ENCODE results near the gene MTREX. TPM values are rescaled to one million over a fixed set of nuclear protein-coding genes. Genes with fewer than 3 reads are reported as not detected.

The MTREX gene
- polyA plus RNA-seq, 4 donors: 21.1 to 58.1 (median 37.4) TPM

DNA sequence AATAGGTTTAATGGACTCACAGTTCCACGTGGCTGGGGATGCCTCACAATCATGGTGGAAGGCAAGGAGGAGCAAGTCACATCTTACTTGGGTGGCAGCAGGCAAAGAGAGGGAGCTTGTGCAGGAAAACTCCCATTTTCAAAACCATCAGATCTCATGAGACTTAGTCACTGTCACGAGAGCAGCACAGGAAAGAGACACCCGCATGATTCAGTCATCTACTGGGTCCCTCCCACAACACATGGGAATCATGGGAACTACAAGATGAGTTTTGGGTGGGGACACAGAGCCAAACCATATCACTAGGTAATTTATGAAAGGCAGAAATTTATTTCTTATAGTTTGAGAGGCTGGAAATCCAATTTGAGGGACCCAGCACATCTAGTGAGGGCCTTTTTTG, 40.0 kb downstream of the MTREX start:
- FAIRE-seq (no peak), DNase-seq (no peak)
- Histone ChIP-seq H3K4me1 (ENCODE audit: control insufficient read depth in 3 of 3, insufficient read depth in 2 of 3, low read depth in 1 of 3, low read length in 2 of 3) (no peaks in the 10 kb centered on the region), H3K9me3 (ENCODE audit: control insufficient read depth in 2 of 2, insufficient read depth in 1 of 2, low read depth in 1 of 2, low read length in 1 of 2) (no peaks in the 10 kb centered on the region), H3K27me3 (ENCODE audit: control insufficient read depth in 3 of 3, insufficient read depth in 3 of 3, low read length in 3 of 3) (no peaks in the 10 kb centered on the region), H3K4me3 (ENCODE audit: low read depth in 1 of 3, low read length in 3 of 3) (no peak overlapping the region), H3K36me3 (ENCODE audit: control insufficient read depth in 3 of 3, insufficient read depth in 2 of 3, low read depth in 1 of 3, low read length in 3 of 3) (peaks cover 5 to 21% (median 9%) of the 10 kb centered on the region in 3 donors), H3K27ac (ENCODE audit: low read depth in 1 of 3, low read length in 2 of 3) (no peak overlapping the region)
- 89 to 95% (median 95%) methylated on average over 3 of the region's 3 CpGs for WGBS, 3 donors

DNA sequence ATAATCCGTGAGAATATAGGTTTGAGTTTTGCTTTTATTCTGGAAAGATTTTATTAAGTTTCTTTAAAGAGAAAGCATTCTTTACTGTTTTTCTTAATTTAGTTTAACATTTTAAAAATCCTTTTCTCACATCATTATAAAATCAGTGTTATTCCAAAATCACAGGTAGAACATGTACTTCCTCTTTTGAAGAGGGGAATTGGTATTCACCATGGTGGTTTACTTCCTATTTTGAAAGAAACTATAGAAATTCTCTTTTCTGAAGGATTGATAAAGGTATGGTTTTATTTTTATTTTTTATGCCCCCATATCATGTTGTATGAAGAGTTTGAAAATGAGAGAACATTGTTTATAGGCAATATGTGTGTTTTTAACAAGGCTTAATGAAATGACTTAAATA, 43.0 kb downstream of the MTREX start:
- 97 to 100% (median 98%) methylated on average over 1 of the region's 1 CpG for WGBS, 3 donors
- Histone ChIP-seq H3K27me3 (ENCODE audit: control insufficient read depth in 3 of 3, insufficient read depth in 3 of 3, low read length in 3 of 3) (no peaks in the 10 kb centered on the region), H3K36me3 (ENCODE audit: control insufficient read depth in 3 of 3, insufficient read depth in 2 of 3, low read depth in 1 of 3, low read length in 3 of 3) (peaks cover 9 to 36% (median 14%) of the 10 kb centered on the region in 3 donors), H3K9me3 (ENCODE audit: control insufficient read depth in 2 of 2, insufficient read depth in 1 of 2, low read depth in 1 of 2, low read length in 1 of 2) (no peaks in the 10 kb centered on the region), H3K4me3 (ENCODE audit: low read depth in 1 of 3, low read length in 3 of 3) (no peak overlapping the region), H3K27ac (ENCODE audit: low read depth in 1 of 3, low read length in 2 of 3) (no peak overlapping the region), H3K4me1 (ENCODE audit: control insufficient read depth in 3 of 3, insufficient read depth in 2 of 3, low read depth in 1 of 3, low read length in 2 of 3) (no peaks in the 10 kb centered on the region)
- FAIRE-seq: no peak
- DNase-seq: no peak

DNA sequence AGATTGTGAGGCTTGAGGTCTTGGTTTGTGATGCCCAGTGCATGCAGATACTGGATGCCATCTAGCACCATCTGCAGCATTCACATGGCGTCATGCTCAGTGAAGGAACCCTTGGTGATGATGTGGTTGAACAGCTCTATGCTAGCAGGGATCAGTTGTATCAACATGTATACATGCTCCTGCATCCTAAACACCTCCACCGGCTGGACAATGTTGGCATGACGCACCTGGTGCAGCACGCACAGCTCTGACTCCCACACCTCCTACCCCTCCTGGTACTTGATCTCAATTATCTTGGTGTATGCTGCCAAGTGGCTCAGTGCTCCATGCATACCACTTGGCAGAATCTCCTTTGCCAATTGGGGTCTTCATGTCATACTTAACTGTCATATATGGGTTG, 49.1 kb downstream of the MTREX start:
- Histone ChIP-seq H3K4me3 (ENCODE audit: low read depth in 1 of 3, low read length in 3 of 3) (no peak overlapping the region), H3K4me1 (ENCODE audit: control insufficient read depth in 3 of 3, insufficient read depth in 2 of 3, low read depth in 1 of 3, low read length in 2 of 3) (no peaks in the 10 kb centered on the region), H3K9me3 (ENCODE audit: control insufficient read depth in 2 of 2, insufficient read depth in 1 of 2, low read depth in 1 of 2, low read length in 1 of 2) (no peaks in the 10 kb centered on the region), H3K27ac (ENCODE audit: low read depth in 1 of 3, low read length in 2 of 3) (no peak overlapping the region), H3K36me3 (ENCODE audit: control insufficient read depth in 3 of 3, insufficient read depth in 2 of 3, low read depth in 1 of 3, low read length in 3 of 3) (peaks cover 9 to 40% (median 13%) of the 10 kb centered on the region in 3 donors), H3K27me3 (ENCODE audit: control insufficient read depth in 3 of 3, insufficient read depth in 3 of 3, low read length in 3 of 3) (no peaks in the 10 kb centered on the region)
- WGBS, 3 donors: 97 to 98% (median 97%) methylated on average over 4 of the region's 4 CpGs
- FAIRE-seq (no peak), DNase-seq (no peak)

DNA sequence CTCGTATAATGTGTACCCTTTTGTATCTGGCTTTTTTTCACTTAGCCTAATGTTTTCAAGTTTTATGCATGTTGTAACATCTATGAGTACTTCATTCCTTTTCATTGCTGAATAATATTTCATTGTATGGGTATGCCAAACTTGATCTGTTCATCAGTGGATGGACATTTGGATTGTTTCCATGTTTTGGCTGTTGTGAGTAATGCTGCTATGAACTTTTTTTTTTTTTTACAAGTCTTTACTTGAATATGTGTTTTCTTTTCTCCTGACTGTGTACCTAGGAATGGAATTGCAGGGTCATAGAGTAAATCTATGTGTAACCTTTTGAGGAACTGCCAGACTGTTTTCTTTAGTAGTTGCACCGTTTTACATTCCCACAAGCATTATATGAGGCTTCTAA, 52.4 kb downstream of the MTREX start:
- H3K36me3 ChIP-seq (ENCODE audit: control insufficient read depth in 3 of 3, insufficient read depth in 2 of 3, low read depth in 1 of 3, low read length in 3 of 3): peaks cover 4 to 33% (median 10%) of the 10 kb centered on the region in 3 donors
- no peaks in the 10 kb centered on the region for H3K27me3 ChIP-seq (ENCODE audit: control insufficient read depth in 3 of 3, insufficient read depth in 3 of 3, low read length in 3 of 3)
- no peak for FAIRE-seq
- H3K27ac ChIP-seq (ENCODE audit: low read depth in 1 of 3, low read length in 2 of 3): no peak overlapping the region
- no peaks in the 10 kb centered on the region for H3K9me3 ChIP-seq (ENCODE audit: control insufficient read depth in 2 of 2, insufficient read depth in 1 of 2, low read depth in 1 of 2, low read length in 1 of 2)
- H3K4me1 ChIP-seq (ENCODE audit: control insufficient read depth in 3 of 3, insufficient read depth in 2 of 3, low read depth in 1 of 3, low read length in 2 of 3): no peaks in the 10 kb centered on the region
- no peak overlapping the region for H3K4me3 ChIP-seq (ENCODE audit: low read depth in 1 of 3, low read length in 3 of 3)
- 95 to 97% (median 96%) methylated on average over 2 of the region's 2 CpGs for WGBS, 3 donors
- no peak for DNase-seq

DNA sequence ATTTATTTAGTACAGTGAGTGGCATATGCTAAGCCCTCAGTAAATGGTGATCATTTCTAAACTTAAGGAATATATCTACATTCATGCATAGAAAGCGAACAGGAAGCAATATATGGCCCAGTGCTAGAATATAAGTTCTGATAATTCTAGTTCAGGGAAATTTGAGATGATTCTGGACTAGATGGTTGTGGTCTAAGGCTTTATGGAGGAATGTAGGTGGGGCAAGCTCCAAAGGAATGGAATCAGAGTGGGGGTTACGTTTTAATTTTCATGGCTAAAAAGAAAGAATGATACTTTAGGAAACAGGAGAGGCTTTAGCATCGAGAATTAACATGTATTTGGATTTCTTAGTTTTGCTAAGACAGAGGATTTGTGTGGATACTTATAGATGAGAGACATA, 56.1 kb downstream of the MTREX start:
- no peak for DNase-seq
- Histone ChIP-seq H3K4me1 (ENCODE audit: control insufficient read depth in 3 of 3, insufficient read depth in 2 of 3, low read depth in 1 of 3, low read length in 2 of 3) (no peaks in the 10 kb centered on the region), H3K36me3 (ENCODE audit: control insufficient read depth in 3 of 3, insufficient read depth in 2 of 3, low read depth in 1 of 3, low read length in 3 of 3) (peaks cover 1 to 23% (median 4%) of the 10 kb centered on the region in 3 donors), H3K9me3 (ENCODE audit: control insufficient read depth in 2 of 2, insufficient read depth in 1 of 2, low read depth in 1 of 2, low read length in 1 of 2) (no peaks in the 10 kb centered on the region), H3K27me3 (ENCODE audit: control insufficient read depth in 3 of 3, insufficient read depth in 3 of 3, low read length in 3 of 3) (no peaks in the 10 kb centered on the region), H3K4me3 (ENCODE audit: low read depth in 1 of 3, low read length in 3 of 3) (no peak overlapping the region), H3K27ac (ENCODE audit: low read depth in 1 of 3, low read length in 2 of 3) (no peak overlapping the region)
- FAIRE-seq: no peak
- WGBS, 3 donors: 91 to 95% (median 93%) methylated on average over 3 of the region's 3 CpGs

DNA sequence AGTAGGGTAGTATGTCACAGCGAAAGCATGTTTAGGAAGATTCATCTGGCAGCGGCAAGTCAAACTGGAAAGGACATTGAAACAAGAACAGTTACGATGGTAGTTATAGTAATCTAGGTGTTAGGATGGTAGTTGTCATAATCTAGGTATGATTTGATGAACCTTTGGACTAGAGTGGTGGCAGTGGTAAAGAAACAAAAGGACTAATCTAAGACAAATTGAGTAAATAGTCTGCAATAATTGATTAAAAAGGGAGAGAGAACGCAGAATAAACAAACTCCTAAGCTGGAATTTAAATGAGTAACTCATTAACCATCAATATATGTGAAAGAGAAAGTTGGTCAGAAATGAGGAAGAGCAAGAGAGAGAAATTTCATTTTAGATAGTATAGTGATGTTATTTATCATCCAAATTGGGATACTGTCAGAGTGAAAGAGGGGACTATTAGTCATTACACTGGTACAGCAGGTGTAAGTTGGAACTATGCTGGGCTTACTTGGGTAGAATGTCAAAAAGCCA, 56.8 kb downstream of the MTREX start:
- no peak overlapping the region for H3K4me3 ChIP-seq (ENCODE audit: low read depth in 1 of 3, low read length in 3 of 3)
- peak overlapping the region in 1 of 3 donors; percentile 41 for H3K27ac ChIP-seq (ENCODE audit: low read depth in 1 of 3, low read length in 2 of 3)
- FAIRE-seq (no peak), DNase-seq (peak in 1 of 2 donors; percentile 72)
- no peaks in the 10 kb centered on the region for H3K4me1 ChIP-seq (ENCODE audit: control insufficient read depth in 3 of 3, insufficient read depth in 2 of 3, low read depth in 1 of 3, low read length in 2 of 3)
- no peaks in the 10 kb centered on the region for H3K9me3 ChIP-seq (ENCODE audit: control insufficient read depth in 2 of 2, insufficient read depth in 1 of 2, low read depth in 1 of 2, low read length in 1 of 2)
- H3K27me3 ChIP-seq (ENCODE audit: control insufficient read depth in 3 of 3, insufficient read depth in 3 of 3, low read length in 3 of 3): no peaks in the 10 kb centered on the region
- 21 to 61% (median 35%) methylated on average over 4 of the region's 4 CpGs for WGBS, 3 donors
- peaks cover 0 to 23% (median 2%) of the 10 kb centered on the region in 3 donors for H3K36me3 ChIP-seq (ENCODE audit: control insufficient read depth in 3 of 3, insufficient read depth in 2 of 3, low read depth in 1 of 3, low read length in 3 of 3)

DNA sequence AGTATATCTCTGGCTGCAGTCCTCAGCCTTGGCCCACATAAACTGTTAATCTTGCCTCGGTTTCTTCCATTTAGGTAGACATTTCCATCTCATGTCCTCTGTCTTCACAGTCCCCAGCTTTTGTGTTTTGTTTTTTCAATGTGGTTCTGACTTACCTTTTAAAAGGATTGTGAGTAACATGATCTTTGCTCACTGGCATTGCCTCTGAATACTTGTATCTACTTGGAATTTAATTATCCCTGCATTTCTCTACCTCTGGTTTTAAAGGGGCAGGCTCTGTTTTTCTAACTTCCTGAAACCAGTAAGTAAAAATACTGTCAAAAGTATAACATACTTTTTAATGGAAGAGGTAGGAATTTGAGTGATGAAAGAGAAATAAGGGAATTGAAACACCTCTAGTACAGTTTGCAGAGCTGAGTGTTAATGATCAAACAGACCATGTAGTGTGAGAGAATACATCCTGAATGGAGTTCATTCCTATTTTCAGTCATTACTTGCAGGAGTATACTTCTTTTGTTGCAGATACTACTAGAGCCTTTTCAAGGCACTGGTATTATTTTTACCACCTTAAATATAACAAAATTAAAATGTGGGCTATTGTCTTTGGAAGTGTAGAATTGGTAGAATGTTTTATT, 62.6 kb downstream of the MTREX start:
- no peaks in the 10 kb centered on the region for H3K4me1 ChIP-seq (ENCODE audit: control insufficient read depth in 3 of 3, insufficient read depth in 2 of 3, low read depth in 1 of 3, low read length in 2 of 3)
- peaks cover 0 to 12% of the 10 kb centered on the region in 2 donors for H3K9me3 ChIP-seq (ENCODE audit: control insufficient read depth in 2 of 2, insufficient read depth in 1 of 2, low read depth in 1 of 2, low read length in 1 of 2)
- H3K27me3 ChIP-seq (ENCODE audit: control insufficient read depth in 3 of 3, insufficient read depth in 3 of 3, low read length in 3 of 3): no peaks in the 10 kb centered on the region
- no peak overlapping the region for H3K4me3 ChIP-seq (ENCODE audit: low read depth in 1 of 3, low read length in 3 of 3)
- 79 to 85% (median 83%) methylated on average over 1 of the region's 1 CpG for WGBS, 3 donors
- H3K36me3 ChIP-seq (ENCODE audit: control insufficient read depth in 3 of 3, insufficient read depth in 2 of 3, low read depth in 1 of 3, low read length in 3 of 3): peaks cover 3 to 25% (median 5%) of the 10 kb centered on the region in 3 donors
- H3K27ac ChIP-seq (ENCODE audit: low read depth in 1 of 3, low read length in 2 of 3): peak overlapping the region in 2 of 3 donors; percentile 14 to 46
- no peak for FAIRE-seq
- peak in 1 of 2 donors; percentile 58 for DNase-seq

DNA sequence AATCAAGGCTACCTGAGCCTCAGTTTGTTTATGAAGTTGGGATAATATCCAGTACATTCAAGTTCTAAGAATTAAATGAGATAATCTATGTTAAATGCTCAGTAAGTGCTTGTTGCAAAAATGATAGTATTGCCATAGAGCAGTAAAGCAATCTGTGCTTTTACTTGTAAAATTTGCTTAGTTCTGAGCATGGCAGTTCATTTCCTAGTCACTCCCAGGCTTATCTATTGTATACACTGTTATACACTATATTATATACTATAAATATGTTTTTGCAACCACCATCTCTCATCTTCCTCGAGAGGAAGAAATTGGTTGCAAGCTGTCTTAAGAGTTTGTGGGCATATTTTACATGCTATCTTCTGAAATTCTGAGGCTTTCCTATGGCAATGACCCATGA, 63.4 kb downstream of the MTREX start:
- Histone ChIP-seq H3K4me3 (ENCODE audit: low read depth in 1 of 3, low read length in 3 of 3) (no peak overlapping the region), H3K36me3 (ENCODE audit: control insufficient read depth in 3 of 3, insufficient read depth in 2 of 3, low read depth in 1 of 3, low read length in 3 of 3) (peaks cover 3 to 28% (median 5%) of the 10 kb centered on the region in 3 donors), H3K4me1 (ENCODE audit: control insufficient read depth in 3 of 3, insufficient read depth in 2 of 3, low read depth in 1 of 3, low read length in 2 of 3) (no peaks in the 10 kb centered on the region), H3K27ac (ENCODE audit: low read depth in 1 of 3, low read length in 2 of 3) (no peak overlapping the region), H3K9me3 (ENCODE audit: control insufficient read depth in 2 of 2, insufficient read depth in 1 of 2, low read depth in 1 of 2, low read length in 1 of 2) (peaks cover 0 to 18% of the 10 kb centered on the region in 2 donors), H3K27me3 (ENCODE audit: control insufficient read depth in 3 of 3, insufficient read depth in 3 of 3, low read length in 3 of 3) (no peaks in the 10 kb centered on the region)
- WGBS, 3 donors: 66 to 81% (median 79%) methylated on average over 1 of the region's 1 CpG
- no peak for DNase-seq
- no peak for FAIRE-seq
